Measurements from ENCODE around the gene ZCCHC7. TPM values are rescaled to one million over a fixed set of nuclear protein-coding genes. Genes with fewer than 3 reads are reported as not detected.
"Not testable (repeated sequence)": the region's sequence is repeated elsewhere in the genome, so short reads cannot be mapped to it uniquely, and the experiment has no call there.

ZCCHC7 gene
- 10 to 100 TPM; 11.7 to 24.6 (median 13.6) TPM for total RNA-seq

GRCh38 chr9:37119907-37120842 lies at the start of gene ZCCHC7:
Gene ZCCHC7 (plus strand): TSS chr9:37120574.
- TF ChIP-seq CTCF (IDR thresholded peaks at IDR 0.05): no peak
- peak; percentile 100 for ATAC-seq (ENCODE audit: low FRiP score)
- peak; percentile 93 for DNase-seq (ENCODE audit: low spot score)

GRCh38 chr9:37074790-37075189 lies 45.6 kb upstream of the ZCCHC7 start:
- ATAC-seq (ENCODE audit: low FRiP score); DNase-seq (ENCODE audit: low spot score): not testable (repeated sequence)

GRCh38 chr9:37079370-37080164 lies 40.8 kb upstream of the ZCCHC7 start:
- TF ChIP-seq CTCF (IDR thresholded peaks at IDR 0.05): no peak
- DNase-seq (ENCODE audit: low spot score) (peak; percentile 70), ATAC-seq (ENCODE audit: low FRiP score) (peak; percentile 98)

GRCh38 chr9:37080165-37080628 lies 40.2 kb upstream of the ZCCHC7 start:
- ATAC-seq (ENCODE audit: low FRiP score) (peak; percentile 71), DNase-seq (ENCODE audit: low spot score) (peak; percentile 27)

GRCh38 chr9:37081507-37081906 lies 38.9 kb upstream of the ZCCHC7 start:
- DNase-seq (ENCODE audit: low spot score); ATAC-seq (ENCODE audit: low FRiP score): not testable (repeated sequence)

- ATAC-seq (ENCODE audit: low FRiP score) (no peak), DNase-seq (ENCODE audit: low spot score) (no peak)
- TF ChIP-seq CTCF (IDR thresholded peaks at IDR 0.05): no peak
Measured at GRCh38 chr9:37082214-37082765, 38.1 kb upstream of the ZCCHC7 start.

GRCh38 chr9:37083654-37084053 lies 36.7 kb upstream of the ZCCHC7 start:
- no peak for TF ChIP-seq CTCF (IDR thresholded peaks at IDR 0.05)
- DNase-seq (ENCODE audit: low spot score): no peak
- no peak for ATAC-seq (ENCODE audit: low FRiP score)

GRCh38 chr9:37085233-37085632 lies 35.1 kb upstream of the ZCCHC7 start:
- TF ChIP-seq CTCF (IDR thresholded peaks at IDR 0.05): no peak
- DNase-seq (ENCODE audit: low spot score) (no peak), ATAC-seq (ENCODE audit: low FRiP score) (no peak)

- DNase-seq (ENCODE audit: low spot score); ATAC-seq (ENCODE audit: low FRiP score): not testable (repeated sequence)
Measured at GRCh38 chr9:37092714-37093295, 27.6 kb upstream of the ZCCHC7 start.
